HepG2 (cell line): ENCODE results near the gene TSPAN7.

ENCODE experiments used
- ZHX2 ChIP-seq, 2 experiments: sonication (generic) in 1 of 2; formaldehyde crosslinking in 1 of 2; IDR thresholded peaks; 2 replicates each; pipeline versions ENCODE4 v1.6.1 to v1.9.0; 2014 to 2022; ENCODE audit warnings: antibody characterized with exemption in 1 of 2, borderline replicate concordance in 1 of 2, inconsistent platforms in 1 of 2, low read depth in 1 of 2, missing genetic modification reagents in 1 of 2
- ZNF274 ChIP-seq: sonication (generic); formaldehyde crosslinking; IDR thresholded peaks from 2 replicates; pipeline ENCODE4 v1.5.1; 2020; ENCODE audit warnings: mild to moderate bottlenecking, missing genetic modification reagents

- TF ChIP-seq ZNF274 (no peak), ZHX2 (IDR thresholded peaks at IDR 0.05; ENCODE audit: low read depth) (no peak), ZHX2 (CRISPR knock-in tag; IDR thresholded peaks at IDR 0.05; ENCODE audit: borderline replicate concordance) (no peak)
Observed at GRCh38 chrX:38601866-38602265, 40.5 kb downstream of the TSPAN7 start.
